DND-41 (cell line): ENCODE results near the gene SLC39A3.
A peak's percentile ranks its signal among the peaks of the same experiment; 100 is the strongest.

Experiments used
- ATAC-seq: fragments of 200-7000 bp; cut with Tn5 transposase; 3 replicates; pipeline ENCODE4 v1.9.1; 2021; ENCODE audit warnings: low read depth; ENCODE audit not compliant: insufficient read depth
- DNase-seq: peaks from one replicate; pipeline ENCODE4 v3.0.0-alpha.2; 2020
- H2AFZ ChIP-seq: 2 replicates; pipeline ENCODE4 v1.6.0; 2012; ENCODE audit warnings: low read depth, low read length
- H3K27ac ChIP-seq: 2 replicates; pipeline ENCODE4 v1.5.1; 2012; ENCODE audit warnings: low read length, inconsistent platforms
- H3K27me3 ChIP-seq: fragments of 200-600 bp; sonication (generic); 2 replicates; pipeline ENCODE4 v1.6.0; 2012; ENCODE audit warnings: low read length, mild to moderate bottlenecking, inconsistent platforms; ENCODE audit not compliant: insufficient read depth, poor library complexity
- H3K36me3 ChIP-seq: 2 replicates; pipeline ENCODE4 v1.5.1; 2012; ENCODE audit warnings: low read length, inconsistent platforms; ENCODE audit not compliant: insufficient read depth
- H3K4me1 ChIP-seq: 2 replicates; pipeline ENCODE4 v1.5.1; 2012; ENCODE audit warnings: mild to moderate bottlenecking, low read length; ENCODE audit not compliant: insufficient read depth
- H3K4me2 ChIP-seq: 2 replicates; pipeline ENCODE4 v1.6.0; 2012; ENCODE audit warnings: mild to moderate bottlenecking, moderate library complexity, low read length, inconsistent platforms; ENCODE audit not compliant: insufficient read depth
- H3K4me3 ChIP-seq, 2 experiments: fragments of 200-600 bp in 1 of 2; shearing (Covaris generic) in 1 of 2; 2 replicates each; pipeline ENCODE4 v1.5.1; 2012 to 2016; ENCODE audit warnings: inconsistent platforms in 2 of 2, low read length in 2 of 2, mild to moderate bottlenecking in 2 of 2, low read depth in 1 of 2, moderate library complexity in 1 of 2
- H3K79me2 ChIP-seq: 2 replicates; pipeline ENCODE4 v1.6.0; 2012; ENCODE audit warnings: low read length, inconsistent platforms; ENCODE audit not compliant: insufficient read depth
- H3K9ac ChIP-seq: 2 replicates; pipeline ENCODE4 v1.6.0; 2012; ENCODE audit warnings: low read depth, mild to moderate bottlenecking, inconsistent platforms, low read length, moderate library complexity
- H3K9me3 ChIP-seq: 2 replicates; pipeline ENCODE4 v1.5.1; 2012; ENCODE audit warnings: low read length, moderate library complexity, mild to moderate bottlenecking, inconsistent platforms; ENCODE audit not compliant: insufficient read depth, severe bottlenecking
- H4K20me1 ChIP-seq: 2 replicates; pipeline ENCODE4 v1.6.0; 2012; ENCODE audit warnings: low read length; ENCODE audit not compliant: insufficient read depth
- EZH2 ChIP-seq: IDR thresholded peaks from 3 replicates; pipeline ENCODE4 v1.6.1; 2012; ENCODE audit warnings: borderline replicate concordance, low read depth, mild to moderate bottlenecking, moderate library complexity, low read length, inconsistent platforms; ENCODE audit not compliant: severe bottlenecking
- TF ChIP-seq, protein P1 (sequence below): IDR thresholded peaks from 2 replicates; pipeline ENCODE4 v1.5.1; 2012; ENCODE audit warnings: borderline replicate concordance, low read length, moderate library complexity, mild to moderate bottlenecking; ENCODE audit not compliant: poor library complexity, severe bottlenecking; ENCODE audit errors: extremely low read depth

The SLC39A3 gene

DNA sequence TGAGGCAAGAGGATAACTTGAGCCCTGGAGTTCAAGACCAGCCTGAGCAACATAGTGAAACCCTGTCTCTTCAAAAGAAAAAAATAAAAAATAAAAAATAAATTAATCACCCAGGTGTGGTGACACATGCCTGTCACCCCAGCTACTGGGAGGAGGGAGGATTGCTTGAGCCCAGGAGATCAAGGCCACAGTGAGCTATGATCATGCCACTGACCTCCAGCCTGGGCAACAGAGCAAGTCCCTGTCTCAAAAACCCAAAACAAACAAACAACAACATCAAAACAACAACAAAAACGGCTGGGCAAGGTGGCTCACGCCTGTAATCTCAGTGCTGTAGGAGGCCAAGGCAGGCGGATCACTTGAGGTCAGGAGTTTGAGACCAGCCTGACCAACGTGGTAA lies 4.3 kb upstream of the SLC39A3 start:
- H3K4me3 ChIP-seq = no peak overlapping the region
- H3K9me3 ChIP-seq = no peaks in the 10 kb centered on the region
- H4K20me1 ChIP-seq = no peaks in the 10 kb centered on the region
- H2AFZ ChIP-seq = no peak overlapping the region
- no peak overlapping the region for H3K9ac ChIP-seq
- H3K4me2 ChIP-seq = no peak overlapping the region
- H3K27ac ChIP-seq = no peak overlapping the region
- ATAC-seq (no peak), DNase-seq (no peak)
- H3K27me3 ChIP-seq = no peaks in the 10 kb centered on the region
- H3K4me1 ChIP-seq = peaks cover 8% of the 10 kb centered on the region
- no peak for TF ChIP-seq EZH2
- TF ChIP-seq, protein P1, sequence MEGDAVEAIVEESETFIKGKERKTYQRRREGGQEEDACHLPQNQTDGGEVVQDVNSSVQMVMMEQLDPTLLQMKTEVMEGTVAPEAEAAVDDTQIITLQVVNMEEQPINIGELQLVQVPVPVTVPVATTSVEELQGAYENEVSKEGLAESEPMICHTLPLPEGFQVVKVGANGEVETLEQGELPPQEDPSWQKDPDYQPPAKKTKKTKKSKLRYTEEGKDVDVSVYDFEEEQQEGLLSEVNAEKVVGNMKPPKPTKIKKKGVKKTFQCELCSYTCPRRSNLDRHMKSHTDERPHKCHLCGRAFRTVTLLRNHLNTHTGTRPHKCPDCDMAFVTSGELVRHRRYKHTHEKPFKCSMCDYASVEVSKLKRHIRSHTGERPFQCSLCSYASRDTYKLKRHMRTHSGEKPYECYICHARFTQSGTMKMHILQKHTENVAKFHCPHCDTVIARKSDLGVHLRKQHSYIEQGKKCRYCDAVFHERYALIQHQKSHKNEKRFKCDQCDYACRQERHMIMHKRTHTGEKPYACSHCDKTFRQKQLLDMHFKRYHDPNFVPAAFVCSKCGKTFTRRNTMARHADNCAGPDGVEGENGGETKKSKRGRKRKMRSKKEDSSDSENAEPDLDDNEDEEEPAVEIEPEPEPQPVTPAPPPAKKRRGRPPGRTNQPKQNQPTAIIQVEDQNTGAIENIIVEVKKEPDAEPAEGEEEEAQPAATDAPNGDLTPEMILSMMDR = no peak
- peaks cover 6% of the 10 kb centered on the region for H3K79me2 ChIP-seq
- no peaks in the 10 kb centered on the region for H3K36me3 ChIP-seq

DNA sequence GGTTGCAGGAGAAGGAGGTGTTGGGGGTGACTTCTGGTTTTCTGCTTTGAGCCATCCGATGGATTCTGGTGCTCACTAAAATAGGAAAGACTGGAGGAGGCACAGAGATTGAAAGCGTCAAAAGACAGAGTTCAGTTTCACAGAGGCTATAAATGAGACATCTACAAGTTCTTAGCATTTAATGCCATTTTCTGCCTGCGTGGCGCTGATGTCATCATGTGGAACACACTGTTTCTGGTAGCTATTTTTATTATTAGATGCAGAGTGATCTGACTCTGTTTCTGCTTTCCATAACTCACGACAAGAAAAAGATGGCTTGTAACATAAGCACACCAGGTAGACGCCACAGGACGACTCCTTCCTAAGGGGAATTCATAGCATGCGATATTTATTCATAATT lies 3.3 kb upstream of the SLC39A3 start:
- H3K36me3 ChIP-seq = peaks cover 3% of the 10 kb centered on the region; the same call in 1 of the 2 replicates
- no peaks in the 10 kb centered on the region for H3K27me3 ChIP-seq
- ATAC-seq (no peak), DNase-seq (no peak)
- H3K4me2 ChIP-seq = no peak overlapping the region
- H3K4me1 ChIP-seq = peaks cover 14% of the 10 kb centered on the region
- H3K79me2 ChIP-seq = peaks cover 14% of the 10 kb centered on the region
- no peak overlapping the region for H3K27ac ChIP-seq
- H3K4me3 ChIP-seq = no peak overlapping the region
- H3K9ac ChIP-seq = no peak overlapping the region
- no peak overlapping the region for H2AFZ ChIP-seq
- TF ChIP-seq EZH2 = no peak
- TF ChIP-seq, protein P1 = no peak
- H3K9me3 ChIP-seq = no peaks in the 10 kb centered on the region
- peaks cover 4% of the 10 kb centered on the region; the same call in 1 of the 2 replicates for H4K20me1 ChIP-seq

DNA sequence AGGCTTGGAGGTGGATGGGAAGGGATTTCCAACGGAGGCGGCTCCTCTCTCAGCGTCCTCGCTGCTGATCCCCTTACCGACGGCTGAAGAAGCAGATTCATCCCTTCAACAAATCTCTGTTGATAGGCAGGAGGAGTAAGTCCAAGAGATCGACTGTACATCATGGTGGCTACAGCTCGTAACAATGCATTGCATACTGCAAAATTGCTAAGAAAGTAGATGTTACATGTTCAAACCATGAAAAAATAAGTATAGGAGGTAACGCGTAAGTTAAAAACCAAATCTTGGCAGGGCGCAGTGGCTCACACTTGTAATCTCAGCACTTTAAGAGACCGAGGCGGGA lies 468 bp upstream of the SLC39A3 start:
- Histone ChIP-seq H3K27me3 (no peaks in the 10 kb centered on the region), H3K4me1 (peaks cover 21% of the 10 kb centered on the region), H3K79me2 (peaks cover 33% of the 10 kb centered on the region), H3K9ac (no peak overlapping the region), H3K36me3 (peaks cover 26% of the 10 kb centered on the region), H3K27ac (no peak overlapping the region), H3K4me2 (peak overlapping the region; percentile 45; the same call in 1 of the 2 replicates), H4K20me1 (peaks cover 23% of the 10 kb centered on the region), H3K4me3 (peak overlapping the region in 1 of 2 experiments; percentile 20; a peak in 1 of 4 replicates), H2AFZ (peak overlapping the region; percentile 48; the same call in 1 of the 2 replicates), H3K9me3 (peaks cover 3% of the 10 kb centered on the region)
- ATAC-seq (no peak), DNase-seq (no peak)
- no peak for TF ChIP-seq EZH2
- TF ChIP-seq, protein P1 = no peak
